Stimulated activated CD8-positive, alpha-beta memory T cell treated with anti-CD3 and anti-CD28 coated beads, Interleukin-15, amount 100 ng/mL, for 1 hour (primary cell): ENCODE results near the gene CAMTA1.
A peak's percentile ranks its signal among the peaks of the same experiment; 100 is the strongest.

Source experiments
- DNase-seq: peaks from one replicate; pipeline ENCODE4 v3.0.0-alpha.2; 2020; ENCODE audit warnings: low read depth

Gene CAMTA1

GRCh38 chr1:7640920-7641585 is 855.8 kb downstream of the CAMTA1 start:
- no peak for DNase-seq

DNA sequence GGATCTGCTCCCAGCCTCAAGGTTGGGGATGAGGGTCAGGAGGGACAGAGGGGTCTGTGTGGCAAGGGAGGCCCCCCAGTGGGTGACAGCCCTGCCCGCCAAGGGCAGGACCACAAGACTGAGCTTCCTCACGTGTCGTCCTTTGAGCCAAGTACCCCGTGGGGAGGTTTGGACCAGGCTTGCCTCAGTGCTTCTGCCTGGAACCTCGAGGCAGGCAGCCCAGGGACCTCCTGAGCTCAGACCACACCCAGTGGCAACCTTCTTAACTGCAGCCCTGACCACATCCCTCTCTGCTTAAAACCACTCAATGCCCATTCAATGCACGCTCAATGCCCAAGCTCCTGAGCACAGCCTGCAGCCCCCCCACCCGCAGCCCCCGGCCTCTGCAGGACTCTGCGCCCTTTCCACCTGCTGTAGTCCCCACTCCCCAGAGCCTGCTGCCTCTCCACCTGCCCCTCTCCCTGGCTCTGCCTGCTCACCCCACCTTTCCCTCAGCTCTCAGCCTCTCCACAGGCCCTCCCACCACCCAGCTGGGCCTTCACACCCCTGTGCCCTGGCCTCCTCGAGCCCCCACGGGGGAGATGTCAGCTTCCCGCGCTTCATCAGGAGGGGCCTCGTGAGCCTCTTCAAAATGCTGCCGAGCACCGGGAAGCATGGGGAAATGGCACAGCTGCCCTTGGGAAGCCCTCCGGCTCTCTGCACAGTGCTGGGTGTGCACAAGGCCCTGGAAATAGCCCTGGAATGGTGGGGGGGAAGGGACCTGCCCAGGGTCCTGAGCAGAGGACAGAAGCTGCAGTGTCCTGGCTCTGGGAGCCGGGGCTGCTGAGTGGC is 856.5 kb downstream of the CAMTA1 start:
- no peak for DNase-seq

- no peak for DNase-seq
Observed at GRCh38 chr1:7642418-7642704, 857.1 kb downstream of the CAMTA1 start.

- no peak for DNase-seq
Observed at GRCh38 chr1:7642781-7643529, 857.7 kb downstream of the CAMTA1 start.

DNA sequence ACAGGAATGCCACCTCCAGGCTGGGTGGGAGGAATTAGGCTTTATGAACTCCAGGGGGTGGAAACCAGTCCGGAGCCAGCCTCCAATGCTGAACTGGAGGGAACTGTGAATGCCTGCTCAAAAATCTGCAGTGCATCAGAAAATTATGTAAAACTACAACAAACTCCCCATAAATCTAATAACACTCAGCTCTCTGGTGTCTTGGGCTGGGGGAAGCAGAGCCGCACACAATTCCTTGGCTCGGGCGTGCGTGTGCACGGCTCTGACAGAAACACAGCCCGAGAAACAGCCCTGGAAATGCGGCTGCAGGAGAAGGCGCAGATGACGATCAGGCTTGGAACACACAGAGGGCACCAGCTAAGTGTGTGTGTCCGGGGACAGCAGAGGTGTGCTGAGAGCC is 858.3 kb downstream of the CAMTA1 start:
- DNase-seq: no peak

DNA sequence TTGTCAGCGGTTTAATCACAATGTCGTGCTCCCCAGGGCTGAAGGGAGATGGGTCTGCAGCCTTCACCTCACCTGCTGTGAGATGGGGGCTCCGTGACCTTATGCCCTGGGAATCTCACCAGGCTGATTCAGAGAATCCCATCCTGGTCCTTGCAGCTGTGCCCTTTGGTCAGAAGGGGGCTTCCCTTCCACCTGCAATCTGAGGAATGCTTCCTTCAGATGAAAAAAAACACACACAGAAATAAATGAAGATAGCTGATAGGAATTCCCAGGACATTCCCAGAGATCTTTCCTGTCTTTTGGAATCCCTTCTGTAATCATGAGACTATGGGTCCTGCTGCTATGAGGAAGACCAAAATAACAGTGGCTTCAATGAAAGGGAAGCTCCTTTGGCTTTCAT is 858.8 kb downstream of the CAMTA1 start:
- DNase-seq: no peak

DNA sequence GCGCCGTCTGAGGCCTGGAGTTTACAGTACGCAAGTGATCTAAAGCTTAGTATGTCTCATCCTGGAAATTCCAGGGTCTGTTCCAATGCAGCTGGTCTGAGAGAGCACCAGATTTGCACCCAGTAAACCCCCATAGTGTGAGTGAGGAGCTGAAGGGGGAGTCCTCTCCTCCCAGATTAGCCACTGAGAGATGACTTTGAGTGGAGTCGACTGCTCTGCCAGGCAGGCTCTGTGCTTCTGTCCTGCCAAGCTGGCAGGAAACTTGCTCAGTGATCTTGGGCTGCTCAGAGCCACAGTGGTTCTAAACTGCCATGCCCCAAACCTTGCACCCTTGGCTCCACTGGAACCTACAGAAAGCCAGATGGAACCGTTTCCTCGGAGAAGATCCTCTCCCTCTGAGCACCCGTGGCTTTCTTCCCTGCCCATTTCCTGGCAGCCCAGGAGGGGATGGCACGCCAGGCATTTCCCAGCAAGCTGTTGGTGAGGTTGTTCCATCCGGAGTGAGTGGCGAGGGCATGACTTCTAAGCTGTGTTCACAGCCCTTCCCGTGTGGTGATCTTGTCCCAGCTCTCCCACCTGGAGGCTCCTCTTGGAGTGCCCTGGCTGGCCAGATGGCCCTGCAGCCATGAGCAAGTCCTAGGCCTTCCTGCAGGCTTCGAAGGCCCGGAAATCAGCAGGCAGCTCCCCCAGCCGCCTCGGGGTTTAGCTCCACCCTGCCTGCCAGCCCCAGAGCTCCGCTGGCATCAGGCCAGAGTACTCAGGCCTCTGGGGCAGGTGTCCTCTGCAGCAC is 859.9 kb downstream of the CAMTA1 start:
- no peak for DNase-seq

DNA sequence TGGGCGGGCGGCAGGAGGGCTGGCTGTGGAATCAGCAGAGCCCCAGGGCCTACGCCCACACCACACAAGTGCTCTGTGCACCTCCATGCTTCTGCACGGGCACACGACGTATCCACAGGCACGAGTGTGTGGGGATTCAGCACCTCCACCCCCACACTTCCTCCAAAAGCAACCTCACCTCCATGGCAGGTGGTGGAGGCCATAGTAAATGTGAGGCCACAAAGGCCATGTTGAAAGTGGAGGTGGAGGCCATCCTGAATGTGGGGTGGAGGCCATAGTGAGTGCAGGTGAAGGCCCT is 860.4 kb downstream of the CAMTA1 start:
- no peak for DNase-seq

DNA sequence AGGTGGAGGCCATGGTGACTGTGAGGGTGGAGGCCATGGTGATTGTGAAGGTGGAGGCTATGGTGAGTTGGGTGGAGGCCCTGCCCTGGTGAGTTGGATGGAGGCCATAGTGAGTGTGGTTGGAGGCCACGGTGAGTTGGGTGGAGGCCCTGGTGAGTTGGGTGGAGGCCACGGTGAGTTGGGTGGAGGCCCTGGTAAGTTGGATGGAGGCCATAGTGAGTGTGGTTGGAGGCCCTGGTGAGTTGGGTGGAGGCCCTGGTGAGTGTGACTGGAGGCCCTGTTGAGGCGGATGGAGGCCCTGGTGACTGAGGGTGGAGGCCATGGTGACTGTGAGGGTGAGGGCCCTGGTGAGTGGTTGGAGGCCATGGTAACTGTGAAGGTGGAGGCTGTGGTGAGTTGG is 860.9 kb downstream of the CAMTA1 start:
- no peak for DNase-seq

DNA sequence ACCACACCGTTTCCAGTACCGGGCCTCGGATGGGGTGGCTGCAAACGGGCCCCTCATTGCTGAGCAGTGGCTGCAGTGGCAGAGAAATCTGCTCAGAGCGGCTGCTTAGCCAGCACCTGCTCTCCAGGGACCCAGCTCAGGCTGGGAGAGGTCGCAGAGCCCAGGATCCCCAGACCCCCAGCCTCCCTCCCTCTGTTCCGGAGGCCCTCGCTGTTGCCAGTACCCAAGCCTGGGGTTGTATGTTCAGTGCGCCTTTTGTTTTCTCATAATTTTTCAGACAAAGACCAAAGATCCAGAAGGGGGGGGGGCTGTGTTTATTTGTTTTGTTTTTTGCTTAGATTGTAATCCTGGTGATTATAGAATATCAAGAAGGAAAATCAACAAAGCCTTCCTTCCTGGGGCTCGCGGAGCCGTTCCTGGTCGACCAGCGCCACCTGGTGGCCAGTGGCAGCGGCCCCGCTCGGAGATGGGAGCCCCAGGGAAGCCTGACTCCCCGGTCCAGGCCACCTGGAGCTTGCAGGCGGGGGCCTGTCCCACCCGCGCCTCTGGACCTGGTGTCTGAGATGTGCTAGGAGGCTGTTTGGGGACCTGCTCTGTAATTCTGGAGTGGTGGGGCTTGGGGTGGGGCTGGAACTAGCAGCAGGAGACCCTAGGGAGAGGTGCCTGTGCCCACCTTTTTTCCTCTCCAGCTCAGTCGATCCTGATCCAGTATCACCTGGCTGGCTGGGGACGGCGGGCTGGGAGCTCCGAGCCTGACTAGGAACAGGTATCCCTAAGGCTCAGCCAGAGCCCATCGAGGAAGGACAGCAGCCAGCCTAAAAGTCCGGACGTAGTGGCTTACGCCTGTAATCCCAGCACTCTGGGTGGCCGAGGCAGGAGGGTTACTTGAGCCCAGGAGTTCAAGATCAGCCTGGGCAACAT is 862.0 kb downstream of the CAMTA1 start:
- peak; percentile 43 for DNase-seq

DNA sequence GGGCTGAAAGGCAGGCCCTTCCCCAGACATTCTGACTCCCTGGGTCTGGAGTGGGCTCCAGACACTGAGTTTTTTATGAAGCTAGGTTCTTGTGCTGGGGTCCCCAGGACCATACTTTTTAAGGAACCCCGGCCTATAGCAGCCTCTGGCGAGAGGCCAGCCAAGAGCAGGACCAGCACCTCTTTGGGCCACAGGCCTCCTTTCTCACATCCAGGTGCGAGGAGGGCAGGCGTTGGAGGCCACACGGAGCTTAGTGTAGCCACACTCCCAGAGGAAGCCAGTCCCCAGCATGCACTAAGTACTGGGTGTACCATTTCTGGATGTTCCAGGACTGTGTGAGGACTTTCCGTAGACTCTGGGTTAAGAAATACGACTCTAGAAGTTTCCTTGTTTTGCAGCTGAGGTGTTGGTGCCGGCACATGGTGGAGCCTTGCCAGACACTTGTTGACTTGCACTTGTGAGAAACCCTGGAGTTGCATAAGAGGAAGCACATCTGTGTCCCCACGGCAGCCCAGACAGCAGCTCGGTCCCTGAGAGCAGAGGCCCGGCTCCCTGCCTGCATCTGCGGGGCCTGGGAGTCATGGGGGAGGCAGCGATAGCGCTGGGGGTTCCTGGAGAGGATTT is 863.6 kb downstream of the CAMTA1 start:
- DNase-seq: no peak

- no peak for DNase-seq
Observed at GRCh38 chr1:7650801-7651200, 865.5 kb downstream of the CAMTA1 start.

DNA sequence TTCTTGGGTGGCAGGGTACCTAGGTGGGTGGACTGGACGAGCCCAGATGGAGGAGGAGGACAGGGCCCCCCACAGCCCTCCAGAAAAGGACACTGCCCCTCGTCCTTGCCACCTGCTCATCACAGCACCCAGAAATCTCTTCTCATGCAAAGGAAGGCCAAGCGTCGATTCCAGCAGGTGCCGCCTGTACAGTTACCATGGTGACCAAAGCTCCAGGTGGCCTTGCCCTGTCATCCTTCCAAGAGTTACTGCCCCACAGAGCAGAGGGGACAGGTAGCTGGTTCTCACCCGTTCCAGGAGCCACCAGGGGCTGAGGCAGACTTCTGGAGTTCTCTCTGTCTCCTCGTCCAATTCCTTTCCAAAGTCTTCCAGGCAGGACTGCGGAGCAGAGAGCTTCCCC is 865.9 kb downstream of the CAMTA1 start:
- DNase-seq: no peak

GRCh38 chr1:7652061-7652460 is 866.8 kb downstream of the CAMTA1 start:
- DNase-seq: no peak

- DNase-seq: no peak
Observed at GRCh38 chr1:7652515-7653098, 867.4 kb downstream of the CAMTA1 start.

DNA sequence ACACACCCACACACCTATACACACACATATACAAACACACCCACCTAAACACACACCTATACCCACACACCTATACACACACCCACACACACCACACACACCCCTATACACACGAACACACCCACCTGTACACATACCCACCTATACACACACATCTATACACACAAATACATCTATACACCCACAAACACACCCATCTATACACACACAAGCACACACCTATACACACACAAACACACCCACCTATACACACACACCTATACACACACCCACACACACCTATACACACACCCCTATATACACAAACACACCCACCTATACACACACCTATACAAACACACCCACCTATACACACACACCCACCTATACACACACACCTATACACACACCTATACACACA is 869.5 kb downstream of the CAMTA1 start:
- DNase-seq: no peak

DNA sequence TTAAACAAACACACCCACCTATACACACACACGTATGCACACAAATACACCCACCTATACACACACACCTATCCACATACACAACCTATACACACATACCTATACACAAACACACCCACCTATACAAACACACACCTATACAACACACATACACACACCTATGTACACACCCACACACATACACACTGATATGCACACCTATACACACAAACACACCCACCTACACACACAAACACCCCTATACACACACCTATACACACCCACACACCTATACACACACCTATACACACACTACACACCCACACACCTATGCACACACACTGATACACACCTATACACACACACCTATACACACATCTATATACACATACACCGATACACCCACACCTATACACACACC is 870.1 kb downstream of the CAMTA1 start:
- no peak for DNase-seq

- no peak for DNase-seq
Observed at GRCh38 chr1:7656557-7657215, 871.4 kb downstream of the CAMTA1 start.

DNA sequence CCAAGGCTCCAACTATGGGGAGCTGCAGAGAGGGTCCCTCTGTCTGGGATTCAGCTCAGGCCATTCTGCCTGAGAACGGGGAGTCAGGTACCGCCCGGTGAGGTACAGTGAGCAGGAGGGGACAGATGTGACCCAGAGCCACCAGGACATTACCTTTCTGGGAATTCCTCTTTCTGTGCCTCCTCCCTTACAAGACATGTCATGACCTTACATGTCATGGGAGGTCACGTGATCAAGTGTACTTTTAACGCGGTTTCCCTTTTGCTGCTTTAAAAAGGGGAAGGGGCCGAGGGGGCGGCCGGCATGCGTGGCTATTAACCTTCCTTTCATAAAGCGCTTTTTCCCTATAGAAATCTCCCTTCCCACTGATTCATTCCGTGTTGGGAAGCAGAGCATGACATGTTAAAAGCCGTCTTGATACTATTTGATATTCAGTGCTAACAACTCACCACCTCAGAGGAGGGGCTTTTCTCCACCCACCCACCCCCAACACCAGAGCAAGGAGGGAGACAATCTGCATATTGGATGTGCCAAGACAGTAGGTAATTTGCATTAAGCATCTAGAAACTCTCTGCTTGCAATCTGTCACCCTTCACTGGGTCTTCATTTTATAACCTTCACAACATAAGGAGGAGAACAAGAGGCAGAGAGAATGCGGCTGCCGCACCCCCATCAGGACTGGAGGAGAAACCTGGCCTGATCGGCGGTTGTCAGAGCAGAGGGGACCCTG is 872.2 kb downstream of the CAMTA1 start:
- no peak for DNase-seq
